Lung (tissue), 12 donors: ENCODE data around the gene DLL3. TPM values are rescaled to one million over a fixed set of nuclear protein-coding genes. Genes with fewer than 3 reads are reported as not detected.

Experiments used
- ATAC-seq: fragments of 200-7000 bp; cut with Tn5 transposase; one replicate; pipeline ENCODE4 v1.9.1; 2020; ENCODE audit warnings: moderate number of reproducible peaks; ENCODE audit not compliant: insufficient read depth, low FRiP score
- DNase-seq, 3 donors: peaks; one replicate each; pipeline ENCODE4 v3.0.0-alpha.2; 2013 to 2017
- H3K27ac ChIP-seq, 2 donors: one replicate each; pipeline ENCODE4 v1.5.1; 2013; ENCODE audit warnings: mild to moderate bottlenecking in 2 of 2, moderate library complexity in 2 of 2, control low read depth in 1 of 2, inconsistent platforms in 1 of 2, low read depth in 1 of 2, low read length in 1 of 2
- H3K27me3 ChIP-seq, 3 donors: one replicate each; pipeline ENCODE4 v1.5.1; 2013; ENCODE audit warnings: low read length in 2 of 3; ENCODE audit not compliant: control insufficient read depth in 3 of 3, insufficient read depth in 3 of 3
- H3K36me3 ChIP-seq, 4 donors: one replicate each; pipeline ENCODE4 v1.5.1; 2013; ENCODE audit warnings: low read length in 4 of 4, mild to moderate bottlenecking in 1 of 4, moderate library complexity in 1 of 4; ENCODE audit not compliant: control insufficient read depth in 4 of 4, insufficient read depth in 4 of 4
- H3K4me1 ChIP-seq, 5 donors: one replicate each; pipeline ENCODE4 v1.5.1; 2013; ENCODE audit warnings: low read length in 5 of 5, mild to moderate bottlenecking in 2 of 5, moderate library complexity in 1 of 5; ENCODE audit not compliant: control insufficient read depth in 5 of 5, insufficient read depth in 5 of 5
- H3K4me3 ChIP-seq: one replicate; pipeline ENCODE4 v1.5.1; 2013; ENCODE audit warnings: mild to moderate bottlenecking, control low read depth, moderate library complexity
- H3K9ac ChIP-seq, 2 donors: one replicate each; pipeline ENCODE4 v1.5.1; 2013; ENCODE audit warnings: low read length in 2 of 2, control low read depth in 1 of 2; ENCODE audit not compliant: insufficient read depth in 1 of 2
- H3K9me3 ChIP-seq, 4 donors: one replicate each; pipeline ENCODE4 v1.5.1; 2013; ENCODE audit warnings: low read length in 3 of 4, mild to moderate bottlenecking in 1 of 4, moderate library complexity in 1 of 4; ENCODE audit not compliant: control insufficient read depth in 4 of 4, insufficient read depth in 3 of 4
- WGBS, 2 donors: extraction: QIAGEN DNeasy Blood & Tissue Kit; methylation state at CpG; one replicate each; pipeline ENCODE4 v1.1.7; 2013; 5-methylcytosine and 5-hydroxymethylcytosine counted together
- polyA plus RNA-seq, 2 donors: library from polyadenylated mRNA; stranded (reverse); fragments of 200-250 nt; gene quantifications; one replicate each; pipeline ENCODE4 v1.2.1, GENCODE V29; 2013
- total RNA-seq, 2 donors: library from RNA; depleted of rRNA in 1 of 2; stranded (reverse); fragments of >200 nt in 1 of 2; gene quantifications; one replicate each; pipeline ENCODE4 v1.2.1, GENCODE V29; 2014 to 2021
- TF ChIP-seq, protein P1 (sequence below): IDR thresholded peaks from 2 replicates; pipeline ENCODE4 v1.5.1; 2012; ENCODE audit warnings: mild to moderate bottlenecking; ENCODE audit errors: control extremely low read depth, extremely low read depth
- donor health status: control.
- donor health status: control.
- donor health status: Bipolar disorder and iron deficiency.
- donor health status: healthy.
- donor health status: DM: yes; HTN: yes; CAD: no.

DLL3 gene
- total and polyA plus RNA-seq, 4 donors = 0.07 TPM; not detected in 3

DNA sequence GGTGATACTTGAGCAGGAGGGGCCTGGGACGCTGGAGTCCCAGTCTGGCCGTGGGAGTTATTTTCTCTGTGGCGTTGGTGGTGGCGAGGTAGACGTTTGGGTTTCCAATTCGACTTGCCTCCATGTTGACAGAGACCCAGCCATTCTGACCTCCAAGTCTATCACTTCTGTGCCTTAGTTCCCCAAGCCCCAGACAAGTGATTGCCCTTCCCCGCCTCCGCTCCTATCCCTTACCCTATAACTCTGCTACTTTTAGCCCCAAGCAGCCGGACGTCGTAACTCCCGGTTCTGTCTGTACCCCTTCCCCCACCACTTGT, 17.6 kb upstream of the DLL3 start:
- no peak for ATAC-seq

DNA sequence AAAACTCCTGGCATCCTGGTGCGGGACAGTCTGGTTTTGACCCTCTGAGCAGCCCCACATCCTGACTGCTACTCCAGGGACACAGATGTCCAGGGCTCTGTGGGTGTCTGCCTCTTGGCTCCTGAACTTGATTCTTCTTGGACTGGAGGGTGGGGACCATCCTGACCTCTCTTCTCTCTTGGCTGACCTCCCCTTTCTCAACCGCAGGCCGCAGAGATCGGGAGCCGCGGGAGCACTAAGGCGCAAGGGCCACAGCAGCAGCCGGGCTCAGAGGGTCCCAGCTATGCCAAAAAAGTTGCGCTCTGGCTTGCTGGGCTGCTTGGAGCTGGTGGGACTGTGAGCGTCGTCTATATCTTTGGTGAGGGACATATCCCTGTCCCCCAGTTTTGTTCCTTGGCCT, 17.1 kb upstream of the DLL3 start:
- H3K36me3 ChIP-seq = peaks cover 0 to 18% (median 13%) of the 10 kb centered on the region in 4 donors
- WGBS, 2 donors = 71 to 91% methylated on average over 11 of the region's 11 CpGs
- DNase-seq = no peak
- peaks cover 3 to 13% (median 6%) of the 10 kb centered on the region in 5 donors for H3K4me1 ChIP-seq
- no peak overlapping the region for H3K4me3 ChIP-seq
- TF ChIP-seq, protein P1, sequence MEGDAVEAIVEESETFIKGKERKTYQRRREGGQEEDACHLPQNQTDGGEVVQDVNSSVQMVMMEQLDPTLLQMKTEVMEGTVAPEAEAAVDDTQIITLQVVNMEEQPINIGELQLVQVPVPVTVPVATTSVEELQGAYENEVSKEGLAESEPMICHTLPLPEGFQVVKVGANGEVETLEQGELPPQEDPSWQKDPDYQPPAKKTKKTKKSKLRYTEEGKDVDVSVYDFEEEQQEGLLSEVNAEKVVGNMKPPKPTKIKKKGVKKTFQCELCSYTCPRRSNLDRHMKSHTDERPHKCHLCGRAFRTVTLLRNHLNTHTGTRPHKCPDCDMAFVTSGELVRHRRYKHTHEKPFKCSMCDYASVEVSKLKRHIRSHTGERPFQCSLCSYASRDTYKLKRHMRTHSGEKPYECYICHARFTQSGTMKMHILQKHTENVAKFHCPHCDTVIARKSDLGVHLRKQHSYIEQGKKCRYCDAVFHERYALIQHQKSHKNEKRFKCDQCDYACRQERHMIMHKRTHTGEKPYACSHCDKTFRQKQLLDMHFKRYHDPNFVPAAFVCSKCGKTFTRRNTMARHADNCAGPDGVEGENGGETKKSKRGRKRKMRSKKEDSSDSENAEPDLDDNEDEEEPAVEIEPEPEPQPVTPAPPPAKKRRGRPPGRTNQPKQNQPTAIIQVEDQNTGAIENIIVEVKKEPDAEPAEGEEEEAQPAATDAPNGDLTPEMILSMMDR = no peak
- no peaks in the 10 kb centered on the region for H3K9me3 ChIP-seq
- no peaks in the 10 kb centered on the region for H3K27me3 ChIP-seq
- peak overlapping the region; percentile 90 to 91 for H3K9ac ChIP-seq
- ATAC-seq = no peak
- H3K27ac ChIP-seq = no peak overlapping the region

More for the DNA sequence above, 17.6 kb upstream of the DLL3 start:
- 2% methylated on average over 12 of the region's 12 CpGs for WGBS, 2 donors
- Histone ChIP-seq H3K4me3 (peak overlapping the region; percentile 94), H3K27me3 (no peaks in the 10 kb centered on the region), H3K36me3 (peaks cover 4 to 17% (median 10%) of the 10 kb centered on the region in 4 donors), H3K4me1 (peaks cover 3 to 13% (median 6%) of the 10 kb centered on the region in 5 donors), H3K27ac (peak overlapping the region in 1 of 2 donors; percentile 45), H3K9ac (peak overlapping the region; percentile 90 to 91), H3K9me3 (no peaks in the 10 kb centered on the region)
- TF ChIP-seq, protein P1 = no peak
- DNase-seq = no peak

DNA sequence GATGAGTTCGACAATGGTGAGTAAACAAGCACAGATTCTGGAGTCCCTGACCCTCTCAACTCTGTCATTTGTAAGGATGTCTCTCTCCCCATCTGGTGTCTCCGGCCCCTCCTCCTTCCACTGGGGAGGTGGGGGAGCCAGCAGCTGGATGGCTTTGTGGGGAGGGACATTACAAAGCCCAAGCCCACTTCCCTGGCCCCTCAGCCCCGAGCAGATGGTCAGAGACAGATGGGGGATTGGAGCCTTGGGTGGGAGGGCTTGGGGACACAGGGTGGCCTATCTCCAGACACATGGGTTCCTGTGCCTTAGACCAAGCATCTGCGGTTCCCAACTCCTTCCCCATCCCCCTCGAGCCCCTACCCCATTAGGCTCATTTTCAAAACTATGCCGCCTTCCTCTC, 15.6 kb upstream of the DLL3 start:
- Histone ChIP-seq H3K27me3 (no peaks in the 10 kb centered on the region), H3K27ac (no peak overlapping the region), H3K4me3 (no peak overlapping the region), H3K36me3 (peaks cover under 1 to 24% (median 19%) of the 10 kb centered on the region in 4 donors), H3K4me1 (peaks cover 3 to 13% (median 6%) of the 10 kb centered on the region in 5 donors), H3K9me3 (no peaks in the 10 kb centered on the region), H3K9ac (no peak overlapping the region)
- TF ChIP-seq, protein P1 = no peak
- DNase-seq = no peak
- no peak for ATAC-seq
- 79 to 82% methylated on average over 6 of the region's 6 CpGs for WGBS, 2 donors

DNA sequence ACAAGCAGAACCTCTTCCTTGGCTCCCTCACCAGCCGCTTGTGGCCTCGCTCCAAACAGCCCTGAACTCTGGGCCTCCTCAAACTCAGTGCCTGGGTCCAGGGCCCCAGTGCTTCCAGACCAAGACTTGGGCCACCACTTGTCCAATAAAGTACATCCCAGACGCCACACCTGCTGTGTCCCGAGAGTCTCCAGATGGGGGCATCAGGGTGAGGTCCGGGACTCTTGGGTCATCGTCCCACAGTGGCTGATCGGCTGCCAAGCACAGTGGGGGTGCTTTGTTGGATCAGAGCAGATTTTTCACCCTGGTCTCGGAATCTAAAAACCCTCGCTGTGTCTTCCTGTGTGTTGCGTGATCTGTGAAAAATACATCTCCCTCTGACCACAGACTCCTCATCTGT, 9.0 kb upstream of the DLL3 start:
- H3K9me3 ChIP-seq = no peaks in the 10 kb centered on the region
- H3K27ac ChIP-seq = no peak overlapping the region
- H3K27me3 ChIP-seq = no peaks in the 10 kb centered on the region
- no peaks in the 10 kb centered on the region for H3K4me1 ChIP-seq
- H3K4me3 ChIP-seq = no peak overlapping the region
- no peak for ATAC-seq
- TF ChIP-seq, protein P1 = no peak
- 85 to 88% methylated on average over 10 of the region's 10 CpGs for WGBS, 2 donors
- no peak overlapping the region for H3K9ac ChIP-seq
- no peak for DNase-seq
- H3K36me3 ChIP-seq = peaks cover 10 to 40% (median 29%) of the 10 kb centered on the region in 4 donors
